ENCODE results near the gene ANKRD17. TPM values are rescaled to one million over a fixed set of nuclear protein-coding genes. Genes with fewer than 3 reads are reported as not detected.

ANKRD17 gene
- total and polyA plus RNA-seq, 2 donors (not counting 3 experiments of a cell fraction or from before 2014, with no cell fraction given), result 33.3 to 64.4 TPM

DNA sequence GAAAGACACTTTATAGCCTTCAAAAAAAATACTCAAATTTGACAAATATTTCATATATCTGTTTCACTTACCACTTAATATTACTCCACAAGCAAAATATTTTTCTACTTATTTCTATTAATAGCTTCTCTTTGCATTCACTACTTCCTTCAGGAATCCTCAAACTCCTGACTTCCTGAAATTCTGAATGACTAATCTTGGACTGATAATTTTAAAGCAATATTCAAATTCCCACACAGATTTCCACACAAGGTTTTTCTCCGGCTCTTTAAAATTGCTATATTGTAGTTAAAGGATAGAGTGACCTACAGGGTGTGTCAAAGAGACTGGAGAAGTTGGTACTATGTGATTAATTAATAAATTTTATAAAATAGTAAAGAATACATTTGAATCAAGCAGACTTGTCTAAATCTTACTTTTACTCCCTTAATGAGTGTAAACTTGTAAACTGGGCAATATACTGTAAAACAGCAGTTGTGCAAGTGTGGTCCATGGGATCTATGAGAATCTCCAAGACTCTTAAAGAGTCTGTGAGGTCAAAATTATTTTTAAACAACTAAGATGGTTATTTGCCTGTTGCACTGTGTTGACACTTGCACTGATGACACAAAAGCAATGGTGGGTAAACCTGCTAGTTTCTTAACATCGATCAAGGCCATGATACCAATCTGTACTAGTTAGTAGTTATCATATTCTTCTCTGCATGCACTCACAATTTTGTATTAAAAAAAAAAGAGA, 44.5 kb downstream of the ANKRD17 start:
- FAIRE-seq (no peak), DNase-seq (ENCODE audit: low read depth, low spot score) (peak; percentile 76)
- CTCF ChIA-PET, result interaction anchor here (0.6 to 1.6 kb wide), 6 partner anchors 9 to 66 kb away, joined by 3 to 6 read pairs (median 4); no protein-coding TSS in a partner anchor
- Histone ChIP-seq H4K20me1 (replicated peaks; ENCODE audit: control insufficient read depth, extremely low read depth, insufficient read depth, low read length) (peaks cover 7% of the 10 kb centered on the region), H3K36me3 (ENCODE audit: control insufficient read depth in 2 of 2, extremely low read depth in 1 of 2, insufficient read depth in 2 of 2, low read length in 2 of 2) (no peaks in the 10 kb centered on the region), H3K27ac (ENCODE audit: insufficient read depth, low read depth, low read length) (peak overlapping the region; percentile 57), H3K9me1 (replicated peaks; ENCODE audit: control insufficient read depth, extremely low read depth, insufficient read depth, low read length) (no peaks in the 10 kb centered on the region), H2AFZ (ENCODE audit: low read depth, low read length) (no peak overlapping the region), H3K79me2 (ENCODE audit: control insufficient read depth, insufficient read depth, low read length) (peaks cover 91% of the 10 kb centered on the region), H3K4me1 (ENCODE audit: control insufficient read depth, extremely low read depth, insufficient read depth, low read length) (peaks cover 22% of the 10 kb centered on the region), H3K4me2 (ENCODE audit: insufficient read depth, low read length) (peak overlapping the region; percentile 65), H3K9me3 (replicated peaks; ENCODE audit: control insufficient read depth, insufficient read depth, low read length) (no peaks in the 10 kb centered on the region), H3K4me3 (replicated peaks in 1 of 3; ENCODE audit: insufficient read depth in 1 of 3, low read depth in 1 of 3, low read length in 3 of 3) (peak overlapping the region in 1 of 3 experiments; percentile 15), H3K27me3 (ENCODE audit: control insufficient read depth in 2 of 2, insufficient read depth in 2 of 2, low read length in 2 of 2) (no peaks in the 10 kb centered on the region), H3K9ac (replicated peaks; ENCODE audit: extremely low read depth, insufficient read depth, low read length) (peak overlapping the region; percentile 21)
- no peak for TF ChIP-seq POLR2AphosphoS5 (IDR thresholded peaks at IDR 0.05; ENCODE audit: insufficient read depth, low read depth, low read length)
- no peak for TF ChIP-seq MYC (IDR thresholded peaks at IDR 0.05; ENCODE audit: low read depth, low read length)
- TF ChIP-seq EZH2 (IDR thresholded peaks at IDR 0.05; ENCODE audit: borderline replicate concordance, low read depth, low read length, severe bottlenecking), result no peak
- TF ChIP-seq GATA2 (IDR thresholded peaks at IDR 0.05; ENCODE audit: insufficient read depth, insufficient read length, low read depth, low read length), result no peak
- no peak for TF ChIP-seq POLR2A (IDR thresholded peaks at IDR 0.05; ENCODE audit: low read depth, low read length)
- TF ChIP-seq FOS (IDR thresholded peaks at IDR 0.05; ENCODE audit: borderline replicate concordance, insufficient read depth, low read length), result peak; percentile 46
- TF ChIP-seq, protein P1, sequence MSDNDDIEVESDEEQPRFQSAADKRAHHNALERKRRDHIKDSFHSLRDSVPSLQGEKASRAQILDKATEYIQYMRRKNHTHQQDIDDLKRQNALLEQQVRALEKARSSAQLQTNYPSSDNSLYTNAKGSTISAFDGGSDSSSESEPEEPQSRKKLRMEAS (IDR thresholded peaks at IDR 0.05; ENCODE audit: insufficient read depth, insufficient read length), result no peak
- peak; percentile 34 for TF ChIP-seq JUN (IDR thresholded peaks at IDR 0.05; ENCODE audit: borderline replicate concordance, insufficient read depth, insufficient read length, low read depth)
- TF ChIP-seq, protein P2, sequence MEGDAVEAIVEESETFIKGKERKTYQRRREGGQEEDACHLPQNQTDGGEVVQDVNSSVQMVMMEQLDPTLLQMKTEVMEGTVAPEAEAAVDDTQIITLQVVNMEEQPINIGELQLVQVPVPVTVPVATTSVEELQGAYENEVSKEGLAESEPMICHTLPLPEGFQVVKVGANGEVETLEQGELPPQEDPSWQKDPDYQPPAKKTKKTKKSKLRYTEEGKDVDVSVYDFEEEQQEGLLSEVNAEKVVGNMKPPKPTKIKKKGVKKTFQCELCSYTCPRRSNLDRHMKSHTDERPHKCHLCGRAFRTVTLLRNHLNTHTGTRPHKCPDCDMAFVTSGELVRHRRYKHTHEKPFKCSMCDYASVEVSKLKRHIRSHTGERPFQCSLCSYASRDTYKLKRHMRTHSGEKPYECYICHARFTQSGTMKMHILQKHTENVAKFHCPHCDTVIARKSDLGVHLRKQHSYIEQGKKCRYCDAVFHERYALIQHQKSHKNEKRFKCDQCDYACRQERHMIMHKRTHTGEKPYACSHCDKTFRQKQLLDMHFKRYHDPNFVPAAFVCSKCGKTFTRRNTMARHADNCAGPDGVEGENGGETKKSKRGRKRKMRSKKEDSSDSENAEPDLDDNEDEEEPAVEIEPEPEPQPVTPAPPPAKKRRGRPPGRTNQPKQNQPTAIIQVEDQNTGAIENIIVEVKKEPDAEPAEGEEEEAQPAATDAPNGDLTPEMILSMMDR (IDR thresholded peaks at IDR 0.05; ENCODE audit: extremely low read depth in 1 of 2, insufficient read depth in 1 of 2, low read depth in 1 of 2, low read length in 2 of 2), result no peak
- POLR2A ChIA-PET, result no interaction called here
- TSS peak; percentile 52 for BruUV-seq (replicated peaks)
- dilution Hi-C loops (cut with MboI; ENCODE audit: extremely low pct_ligation_motif_present, low sequenced_read_pairs) (no loop called here), intact Hi-C loops (cut with micrococcal nuclease) (no loop called here)
